HCT116 (cell line): ENCODE measurements around the gene LHX2.

Experiments used
- ATF3 ChIP-seq: IDR thresholded peaks from 2 replicates; pipeline ENCODE4 v1.6.1; 2012
- CTCF ChIP-seq, 3 experiments: fragments of 200-600 bp in 1 of 3; sonication (generic) in 1 of 3; IDR thresholded peaks in 2 of 3; conservative IDR thresholded peaks in 1 of 3; 2 replicates each; pipeline ENCODE4 v1.5.1; 2012 to 2017; ENCODE audit warnings: low read depth in 2 of 3, low read length in 2 of 3, antibody characterized with exemption in 1 of 3, borderline replicate concordance in 1 of 3, control low read depth in 1 of 3, mild to moderate bottlenecking in 1 of 3, mixed read lengths in 1 of 3, mixed run types in 1 of 3, moderate library complexity in 1 of 3; ENCODE audit not compliant: insufficient read depth in 1 of 3
- EZH2 ChIP-seq: fragments of 200-600 bp; sonication (generic); IDR thresholded peaks from 2 replicates; pipeline ENCODE4 v1.6.1; 2017; ENCODE audit warnings: antibody characterized with exemption, mixed run types
- EZH2phosphoT487 ChIP-seq: fragments of 200-600 bp; IDR thresholded peaks from 2 replicates; pipeline ENCODE4 v1.6.1; 2018; ENCODE audit warnings: antibody characterized with exemption, borderline replicate concordance
- POLR2A ChIP-seq: IDR thresholded peaks from 2 replicates; pipeline ENCODE4 v1.7.0; 2011; ENCODE audit warnings: borderline replicate concordance; ENCODE audit not compliant: insufficient read depth, insufficient read length; ENCODE audit errors: extremely low read depth
- POLR2AphosphoS5 ChIP-seq: IDR thresholded peaks from 2 replicates; pipeline ENCODE4 v1.6.1; 2011; ENCODE audit warnings: mild to moderate bottlenecking, low read depth, low read length, moderate library complexity
- RAD21 ChIP-seq: IDR thresholded peaks from 2 replicates; pipeline ENCODE4 v1.6.1; 2012; ENCODE audit warnings: low read depth, mild to moderate bottlenecking

DNA sequence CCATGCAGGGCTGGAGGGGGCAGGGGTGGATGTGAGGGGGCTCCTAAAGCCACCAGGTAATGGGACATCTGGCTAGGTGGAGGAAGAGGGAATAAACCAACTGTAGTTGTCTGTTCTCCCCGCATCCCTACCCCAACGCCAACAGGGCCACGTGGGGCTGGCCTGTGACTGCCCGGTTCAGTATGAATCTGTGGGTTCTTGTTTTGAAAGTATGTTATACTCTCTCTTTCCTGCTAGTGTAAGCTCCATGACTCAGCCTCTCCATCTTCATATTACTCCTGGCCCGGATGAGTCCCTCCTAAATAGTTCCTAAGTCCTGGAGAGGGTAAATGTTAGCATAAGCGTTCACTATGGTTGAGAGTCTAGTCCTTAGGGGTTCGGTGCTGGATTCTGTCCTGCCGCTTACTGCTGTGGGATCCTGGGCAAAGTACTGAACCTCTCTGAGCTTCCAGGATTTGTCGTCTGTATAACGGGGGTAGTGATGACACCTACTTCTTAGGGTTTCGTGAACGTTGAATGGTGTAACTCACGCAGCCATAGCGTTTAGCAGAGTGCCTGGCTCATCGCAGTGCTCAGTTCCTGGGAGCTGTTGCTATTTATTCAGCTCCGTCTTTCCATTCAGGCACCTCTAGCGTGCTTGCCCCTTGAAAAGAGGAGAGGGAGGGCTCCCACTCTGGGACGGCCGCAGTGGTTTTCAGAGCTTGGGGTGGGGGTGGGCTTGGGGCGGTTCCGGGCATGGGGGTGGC, 28.8 kb downstream of the LHX2 start:
- TF ChIP-seq CTCF (IDR thresholded peaks at IDR 0.05 in 2 of 3, conservative IDR thresholded peaks at IDR 0.05 in 1 of 3; ENCODE audit: borderline replicate concordance in 1 of 3, insufficient read depth in 1 of 3, low read depth in 2 of 3, low read length in 2 of 3) (no peak), POLR2AphosphoS5 (no peak), POLR2A (no peak), EZH2 (no peak), RAD21 (no peak), EZH2phosphoT487 (no peak), ATF3 (no peak)
